H1 (cell line): ENCODE data around the gene CELA2A. TPM values are rescaled to one million over a fixed set of nuclear protein-coding genes. Genes with fewer than 3 reads are reported as not detected.

Experiments
- CTCF ChIA-PET: fragments of 300-600 bp; sonication (Branson Sonifier 250); formaldehyde crosslinking; loops from one replicate; lab custom pipeline; 2021; ENCODE audit not compliant: partially characterized antibody; lab: Charles Lee
- POLR2A ChIA-PET: fragments of 300-600 bp; sonication (Branson Sonifier 250); formaldehyde crosslinking; loops from one replicate; lab custom pipeline; 2021; ENCODE audit warnings: inconsistent platforms; ENCODE audit not compliant: partially characterized antibody; lab: Charles Lee
- DNase-seq, 2 experiments: peaks; one replicate each; pipeline versions ENCODE4 v3.0.0 to v3.0.0-alpha.2; 2010 to 2022; ENCODE audit warnings: low spot score in 2 of 2, low read depth in 1 of 2, mixed read lengths in 1 of 2
- FAIRE-seq: peaks from 2 replicates; lab custom pipeline; 2011; peaks lifted over from hg19 to GRCh38; lab: Jason Lieb, UNC
- H2AFZ ChIP-seq: 2 replicates; pipeline ENCODE4 v1.8.1; 2012; ENCODE audit warnings: low read length, inconsistent platforms
- H2AK5ac ChIP-seq: 2 replicates; pipeline ENCODE4 v1.6.1; 2013; ENCODE audit warnings: low read depth, low read length
- H2BK120ac ChIP-seq: replicated peaks from 2 replicates; pipeline ENCODE3; 2013; ENCODE audit warnings: low read depth, low read length, inconsistent platforms
- H2BK12ac ChIP-seq: 2 replicates; pipeline ENCODE4 v1.6.1; 2013; ENCODE audit warnings: low read depth, low read length
- H2BK15ac ChIP-seq: 2 replicates; pipeline ENCODE4 v1.6.1; 2013; ENCODE audit warnings: low read length
- H2BK20ac ChIP-seq: 2 replicates; pipeline ENCODE4 v1.6.1; 2013; ENCODE audit warnings: low read length
- H2BK5ac ChIP-seq: 2 replicates; pipeline ENCODE4 v1.6.1; 2013; ENCODE audit warnings: low read depth, low read length
- H3K14ac ChIP-seq: 2 replicates; pipeline ENCODE4 v1.6.1; 2013; ENCODE audit warnings: inconsistent platforms; ENCODE audit not compliant: insufficient read length
- H3K18ac ChIP-seq: 2 replicates; pipeline ENCODE4 v1.6.1; 2013; ENCODE audit warnings: low read length; ENCODE audit errors: extremely low read depth
- H3K23ac ChIP-seq: 2 replicates; pipeline ENCODE4 v1.6.1; 2013; ENCODE audit warnings: inconsistent platforms; ENCODE audit not compliant: insufficient read length
- H3K23me2 ChIP-seq: 2 replicates; pipeline ENCODE4 v1.6.1; 2013; ENCODE audit warnings: low read depth, low read length
- H3K27ac ChIP-seq: 2 replicates; pipeline ENCODE4 v1.6.1; 2011; ENCODE audit warnings: low read depth, low read length, inconsistent platforms
- H3K27me3 ChIP-seq, 4 experiments: replicated peaks in 1 of 4; 1 replicate in 1 of 4; 2 replicates in 3 of 4; pipeline versions ENCODE4 v1.6.1 to v1.8.1; 2011 to 2013; ENCODE audit warnings: low read length in 3 of 4, mild to moderate bottlenecking in 3 of 4, inconsistent platforms in 2 of 4, mixed read lengths in 2 of 4, moderate library complexity in 1 of 4; ENCODE audit not compliant: control insufficient read depth in 3 of 4, insufficient read depth in 3 of 4; ENCODE audit errors: extremely low read depth in 1 of 4
- H3K36me3 ChIP-seq, 4 experiments: 2 replicates each; pipeline versions ENCODE4 v1.6.1 to v1.8.1; 2011 to 2013; ENCODE audit warnings: mild to moderate bottlenecking in 4 of 4, low read length in 3 of 4, moderate library complexity in 2 of 4, control low read depth in 1 of 4, inconsistent platforms in 1 of 4; ENCODE audit not compliant: insufficient read depth in 4 of 4, control insufficient read depth in 2 of 4
- H3K4ac ChIP-seq: replicated peaks from 2 replicates; pipeline ENCODE3; 2013; ENCODE audit warnings: low read length, low read depth, mixed read lengths, inconsistent platforms; ENCODE audit not compliant: insufficient read length
- H3K4me1 ChIP-seq, 4 experiments: replicated peaks in 1 of 4; 1 replicate in 1 of 4; 2 replicates in 3 of 4; pipeline versions ENCODE4 v1.6.1 to v1.8.1; 2011 to 2013; ENCODE audit warnings: low read length in 3 of 4, inconsistent platforms in 2 of 4, mixed read lengths in 1 of 4; ENCODE audit not compliant: insufficient read depth in 4 of 4, control insufficient read depth in 3 of 4
- H3K4me2 ChIP-seq, 2 experiments: 2 replicates each; pipeline versions ENCODE4 v1.6.1 to v1.8.1; 2011 to 2013; ENCODE audit warnings: low read depth in 2 of 2, low read length in 2 of 2, control low read depth in 1 of 2, inconsistent platforms in 1 of 2, mild to moderate bottlenecking in 1 of 2; ENCODE audit not compliant: insufficient read depth in 1 of 2
- H3K4me3 ChIP-seq, 4 experiments: fragments of 200-600, 300-600 bp in 1 of 4; sonication (generic), shearing (Covaris generic), sonication (Bioruptor Twin) in 1 of 4; 2 replicates each; pipeline versions ENCODE4 v1.5.1 to v1.8.1; 2011 to 2016; ENCODE audit warnings: low read length in 4 of 4, low read depth in 3 of 4, control low read depth in 2 of 4, inconsistent platforms in 2 of 4, mild to moderate bottlenecking in 2 of 4, mixed read lengths in 1 of 4, moderate library complexity in 1 of 4; ENCODE audit not compliant: insufficient read depth in 2 of 4; ENCODE audit errors: extremely low read depth in 1 of 4
- H3K56ac ChIP-seq: replicated peaks from 2 replicates; pipeline ENCODE3; 2013; ENCODE audit warnings: low read depth, mild to moderate bottlenecking, mixed read lengths, low read length, inconsistent platforms; ENCODE audit not compliant: insufficient read length
- H3K79me1 ChIP-seq: 2 replicates; pipeline ENCODE4 v1.6.1; 2013; ENCODE audit warnings: low read depth, low read length, control low read depth
- H3K79me2 ChIP-seq, 2 experiments: 2 replicates each; pipeline versions ENCODE4 v1.6.1 to v1.8.1; 2012 to 2013; ENCODE audit warnings: low read length in 2 of 2, mild to moderate bottlenecking in 2 of 2, inconsistent platforms in 1 of 2; ENCODE audit not compliant: insufficient read depth in 2 of 2, control insufficient read depth in 1 of 2
- H3K9ac ChIP-seq, 4 experiments: replicated peaks in 1 of 4; 1 replicate in 1 of 4; 2 replicates in 3 of 4; pipeline versions ENCODE4 v1.6.1 to v1.8.1; 2011 to 2013; ENCODE audit warnings: low read depth in 3 of 4, low read length in 3 of 4, control low read depth in 2 of 4, mild to moderate bottlenecking in 2 of 4, moderate library complexity in 2 of 4, inconsistent platforms in 1 of 4; ENCODE audit errors: extremely low read depth in 1 of 4
- H3K9me3 ChIP-seq, 2 experiments: 2 replicates each; pipeline versions ENCODE4 v1.6.1 to v1.8.1; 2012 to 2013; ENCODE audit warnings: mild to moderate bottlenecking in 2 of 2, moderate library complexity in 2 of 2, control low read depth in 1 of 2, inconsistent platforms in 1 of 2, low read depth in 1 of 2, low read length in 1 of 2, mixed read lengths in 1 of 2; ENCODE audit not compliant: insufficient read depth in 2 of 2
- H4K20me1 ChIP-seq, 2 experiments: replicated peaks in 1 of 2; 2 replicates each; pipeline versions ENCODE3 to v1.8.1; 2011 to 2013; ENCODE audit warnings: inconsistent platforms in 2 of 2, low read length in 2 of 2, mild to moderate bottlenecking in 1 of 2; ENCODE audit not compliant: insufficient read depth in 2 of 2, control insufficient read depth in 1 of 2
- H4K5ac ChIP-seq: 2 replicates; pipeline ENCODE4 v1.6.1; 2013; ENCODE audit warnings: low read length, low read depth, mixed read lengths, inconsistent platforms; ENCODE audit not compliant: insufficient read length
- H4K8ac ChIP-seq: 2 replicates; pipeline ENCODE4 v1.8.0; 2013; ENCODE audit warnings: mild to moderate bottlenecking, moderate library complexity, low read length, inconsistent platforms; ENCODE audit not compliant: insufficient read depth; ENCODE audit errors: extremely low read depth
- H4K91ac ChIP-seq: replicated peaks from 2 replicates; pipeline ENCODE3; 2013; ENCODE audit warnings: low read length, mixed read lengths, inconsistent platforms; ENCODE audit not compliant: insufficient read length
- ASH2L ChIP-seq: fragments of 200-600, 300-600 bp; sonication (generic); IDR thresholded peaks from one replicate; pipeline ENCODE4 v1.7.1; 2017; ENCODE audit warnings: low read length
- CBX5 ChIP-seq: fragments of 300-800, 300-1000 bp; sonication (generic); IDR thresholded peaks from 2 replicates; pipeline ENCODE4 v1.7.1; 2016; ENCODE audit warnings: antibody characterized with exemption, low read length, low read depth
- CHD1 ChIP-seq: IDR thresholded peaks from 2 replicates; pipeline ENCODE4 v1.6.1; 2012; ENCODE audit warnings: low read depth, low read length, improper control_type of control experiment
- GTF2F1 ChIP-seq: IDR thresholded peaks from 2 replicates; pipeline ENCODE4 v1.6.1; 2012; ENCODE audit warnings: low read depth, low read length, improper control_type of control experiment, borderline replicate concordance
- NANOG ChIP-seq: IDR thresholded peaks from 2 replicates; pipeline ENCODE4 v1.6.1; 2011; ENCODE audit warnings: low read length, low read depth, mild to moderate bottlenecking, inconsistent platforms; ENCODE audit not compliant: insufficient read depth, poor library complexity, severe bottlenecking
- RXRA ChIP-seq: IDR thresholded peaks from 2 replicates; pipeline ENCODE4 v1.6.1; 2011; ENCODE audit warnings: low read depth, mild to moderate bottlenecking, low read length, moderate library complexity; ENCODE audit not compliant: insufficient read depth
- SIRT6 ChIP-seq: IDR thresholded peaks from one replicate; pipeline ENCODE4 v1.7.1; 2012; ENCODE audit warnings: low read length, inconsistent platforms
- SIX5 ChIP-seq: IDR thresholded peaks from 2 replicates; pipeline ENCODE4 v1.6.1; 2011; ENCODE audit warnings: mild to moderate bottlenecking, low read depth, low read length
- SP1 ChIP-seq: IDR thresholded peaks from 2 replicates; pipeline ENCODE4 v1.6.1; 2011; ENCODE audit warnings: low read depth, low read length
- YY1 ChIP-seq: IDR thresholded peaks from 2 replicates; pipeline ENCODE4 v1.6.1; 2011; ENCODE audit warnings: low read depth, mild to moderate bottlenecking, low read length
- WGBS, 2 experiments: shearing (Covaris generic) in 1 of 2; methylation state at CpG; one replicate each; pipeline versions ENCODE4 v1.1.6 to v1.1.7; 2013 to 2015; ENCODE audit warnings: low lambda C conversion rate in 2 of 2, mixed read lengths in 2 of 2, inconsistent platforms in 1 of 2, low coverage in 1 of 2, missing lambda C conversion rate in 1 of 2; ENCODE audit not compliant: insufficient replicate concordance in 2 of 2, insufficient coverage in 1 of 2, insufficient read length in 1 of 2; ENCODE audit errors: extremely low coverage in 1 of 2, missing lambda C conversion rate in 1 of 2; 5-methylcytosine and 5-hydroxymethylcytosine counted together
- polyA plus RNA-seq, 7 experiments: library from polyadenylated mRNA; depleted of rRNA in 3 of 7; stranded (reverse) in 5 of 7; unstranded in 2 of 7; fragments of >200 nt in 5 of 7; fragments of 200-250 nt in 2 of 7; gene quantifications; 1 replicate in 5 of 7; 2 replicates in 1 of 7; 4 replicates in 1 of 7; pipeline versions ENCODE4 v1.2.1 to v1.2.3, GENCODE V29; 2011 to 2013; ENCODE audit warnings: missing spikeins in 2 of 7, mixed read lengths in 2 of 7
- total RNA-seq: library from RNA; stranded (reverse); fragmentation: NEBNext Ultra II Directional; extraction: Animal tissue kit (Norgen Biotek cat#: 25700); gene quantifications from 2 replicates; pipeline ENCODE4 v1.2.1, GENCODE V29; 2021
- TF ChIP-seq, protein P1 (sequence below): IDR thresholded peaks from 2 replicates; pipeline ENCODE4 v1.6.1; 2011; ENCODE audit warnings: low read length, improper control_type of control experiment

The CELA2A gene
- total and polyA plus RNA-seq, 2 of the 8 experiments (the other 6 are each of a cell fraction or from before 2014, with no cell fraction given): not detected

GRCh38 chr1:15444468-15445389 is 11.8 kb upstream of the CELA2A start:
- H2AFZ ChIP-seq: no peak overlapping the region
- H3K14ac ChIP-seq: no peak overlapping the region
- H2BK20ac ChIP-seq: no peak overlapping the region
- no peak overlapping the region for H3K23ac ChIP-seq
- WGBS, 2 experiments: 83% methylated on average over 17 of the region's 17 CpGs; no CpG with 5 or more reads in 1 of the 2 experiments
- no peak overlapping the region for H3K4me2 ChIP-seq
- no peaks in the 10 kb centered on the region for H4K20me1 ChIP-seq
- no peak overlapping the region for H3K9ac ChIP-seq
- no peak overlapping the region for H4K91ac ChIP-seq
- no peak overlapping the region for H2BK12ac ChIP-seq
- no peak overlapping the region for H2BK5ac ChIP-seq
- H3K79me1 ChIP-seq: no peaks in the 10 kb centered on the region
- no peak overlapping the region for H3K18ac ChIP-seq
- no peaks in the 10 kb centered on the region for H3K4me1 ChIP-seq
- H3K36me3 ChIP-seq: no peaks in the 10 kb centered on the region
- FAIRE-seq (no peak), DNase-seq (no peak)
- POLR2A ChIA-PET: no interaction called here
- H2BK120ac ChIP-seq: no peak overlapping the region
- no peaks in the 10 kb centered on the region; the same call in 1 of the 2 replicates for H3K23me2 ChIP-seq
- H3K27me3 ChIP-seq: no peaks in the 10 kb centered on the region
- H3K79me2 ChIP-seq: no peaks in the 10 kb centered on the region
- CTCF ChIA-PET: interaction anchor here (0.7 to 2.2 kb wide), 5 partner anchors 10 to 121 kb away, joined by 3 to 6 read pairs (median 4); no protein-coding TSS in a partner anchor
- no peak overlapping the region for H3K27ac ChIP-seq
- no peak overlapping the region for H3K56ac ChIP-seq
- H3K4ac ChIP-seq: peak overlapping the region; percentile 38
- no peak overlapping the region for H2AK5ac ChIP-seq
- H4K8ac ChIP-seq: no peak overlapping the region
- H4K5ac ChIP-seq: no peak overlapping the region
- no peak overlapping the region for H2BK15ac ChIP-seq
- no peaks in the 10 kb centered on the region for H3K9me3 ChIP-seq
- no peak overlapping the region for H3K4me3 ChIP-seq
- TF ChIP-seq CHD1 (no peak), RXRA (no peak), NANOG (no peak), SIX5 (no peak), SIRT6 (no peak), YY1 (no peak), GTF2F1 (no peak), CBX5 (no peak), SP1 (no peak), ASH2L (no peak)
- TF ChIP-seq, protein P1, sequence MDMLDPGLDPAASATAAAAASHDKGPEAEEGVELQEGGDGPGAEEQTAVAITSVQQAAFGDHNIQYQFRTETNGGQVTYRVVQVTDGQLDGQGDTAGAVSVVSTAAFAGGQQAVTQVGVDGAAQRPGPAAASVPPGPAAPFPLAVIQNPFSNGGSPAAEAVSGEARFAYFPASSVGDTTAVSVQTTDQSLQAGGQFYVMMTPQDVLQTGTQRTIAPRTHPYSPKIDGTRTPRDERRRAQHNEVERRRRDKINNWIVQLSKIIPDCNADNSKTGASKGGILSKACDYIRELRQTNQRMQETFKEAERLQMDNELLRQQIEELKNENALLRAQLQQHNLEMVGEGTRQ: no peak
